HFF-Myc (cell line): Measurements from ENCODE around the gene CNTNAP4.

Source experiments
- DNase-seq: peaks from one replicate; pipeline ENCODE4 v3.0.0-alpha.2; 2011; ENCODE audit warnings: low read depth; ENCODE audit errors: extremely low read depth
- H3K4me3 ChIP-seq: replicated peaks from 2 replicates; pipeline ENCODE4 v1.5.1; 2011; ENCODE audit warnings: low read depth, mild to moderate bottlenecking, control low read depth, low read length
- TF ChIP-seq, protein P1 (sequence below): IDR thresholded peaks from 2 replicates; pipeline ENCODE4 v1.5.1; 2012; ENCODE audit warnings: mild to moderate bottlenecking, low read depth, low read length, control low read depth; ENCODE audit errors: missing control alignments

CNTNAP4 gene

GRCh38 chr16:76297941-76298340 is 20.7 kb downstream of the CNTNAP4 start:
- no peak overlapping the region for H3K4me3 ChIP-seq
- TF ChIP-seq, protein P1, sequence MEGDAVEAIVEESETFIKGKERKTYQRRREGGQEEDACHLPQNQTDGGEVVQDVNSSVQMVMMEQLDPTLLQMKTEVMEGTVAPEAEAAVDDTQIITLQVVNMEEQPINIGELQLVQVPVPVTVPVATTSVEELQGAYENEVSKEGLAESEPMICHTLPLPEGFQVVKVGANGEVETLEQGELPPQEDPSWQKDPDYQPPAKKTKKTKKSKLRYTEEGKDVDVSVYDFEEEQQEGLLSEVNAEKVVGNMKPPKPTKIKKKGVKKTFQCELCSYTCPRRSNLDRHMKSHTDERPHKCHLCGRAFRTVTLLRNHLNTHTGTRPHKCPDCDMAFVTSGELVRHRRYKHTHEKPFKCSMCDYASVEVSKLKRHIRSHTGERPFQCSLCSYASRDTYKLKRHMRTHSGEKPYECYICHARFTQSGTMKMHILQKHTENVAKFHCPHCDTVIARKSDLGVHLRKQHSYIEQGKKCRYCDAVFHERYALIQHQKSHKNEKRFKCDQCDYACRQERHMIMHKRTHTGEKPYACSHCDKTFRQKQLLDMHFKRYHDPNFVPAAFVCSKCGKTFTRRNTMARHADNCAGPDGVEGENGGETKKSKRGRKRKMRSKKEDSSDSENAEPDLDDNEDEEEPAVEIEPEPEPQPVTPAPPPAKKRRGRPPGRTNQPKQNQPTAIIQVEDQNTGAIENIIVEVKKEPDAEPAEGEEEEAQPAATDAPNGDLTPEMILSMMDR: no peak
- DNase-seq: no peak

DNA sequence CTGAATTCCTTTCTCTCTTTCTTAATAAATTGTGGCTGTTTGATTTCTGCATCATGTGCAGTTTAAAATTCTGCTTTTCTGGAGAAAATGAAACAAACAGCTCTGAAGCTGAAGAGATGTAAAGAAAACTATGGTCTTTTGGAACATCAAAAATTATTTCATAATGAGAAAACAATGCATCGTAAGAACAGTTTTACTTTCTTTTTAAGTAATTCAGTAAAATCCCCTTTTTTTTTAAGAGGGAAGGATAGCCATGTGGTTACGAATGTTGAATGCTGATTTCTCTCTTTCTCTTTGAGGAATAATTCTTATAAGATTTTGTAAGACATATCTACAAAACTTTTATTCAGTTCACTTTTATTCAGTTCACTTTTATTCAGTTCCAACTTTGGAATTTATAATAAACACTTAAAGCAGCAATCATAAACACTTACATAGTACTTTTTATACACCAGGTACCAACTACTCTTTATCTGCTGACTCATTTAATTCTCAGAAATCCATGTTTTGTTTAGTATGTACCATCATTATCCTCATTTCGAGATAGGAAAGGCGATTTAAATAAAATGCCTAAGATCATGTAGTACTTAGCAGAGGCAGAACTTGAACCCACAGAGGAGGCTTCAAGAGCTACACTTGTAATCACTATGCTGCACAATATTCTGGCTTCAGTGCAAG is 26.6 kb downstream of the CNTNAP4 start:
- TF ChIP-seq, protein P1: no peak
- DNase-seq: no peak
- H3K4me3 ChIP-seq: no peak overlapping the region

- H3K4me3 ChIP-seq: no peak overlapping the region
- no peak for DNase-seq
- TF ChIP-seq, protein P1: no peak
These were observed 32.6 kb downstream of the CNTNAP4 start for GRCh38 chr16:76309639-76310335.

DNA sequence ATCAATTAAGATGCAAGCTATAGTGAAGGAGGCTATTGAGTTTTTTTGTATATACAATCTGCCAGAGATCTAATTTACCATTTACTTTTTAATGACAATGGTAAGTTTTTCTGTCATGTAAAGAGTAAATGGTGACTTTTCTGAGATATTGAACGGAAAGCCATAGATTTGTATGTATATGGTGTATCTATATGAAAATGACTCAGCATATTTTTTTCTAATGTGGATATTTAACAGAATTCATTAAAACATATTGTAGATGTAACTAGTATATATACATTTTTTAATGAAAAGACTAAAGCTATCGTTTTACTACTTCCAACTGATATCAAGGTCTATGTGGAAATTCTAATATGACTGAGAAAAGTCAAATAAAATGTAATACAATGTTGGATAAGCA is 34.1 kb downstream of the CNTNAP4 start:
- DNase-seq: no peak
- TF ChIP-seq, protein P1: no peak

DNA sequence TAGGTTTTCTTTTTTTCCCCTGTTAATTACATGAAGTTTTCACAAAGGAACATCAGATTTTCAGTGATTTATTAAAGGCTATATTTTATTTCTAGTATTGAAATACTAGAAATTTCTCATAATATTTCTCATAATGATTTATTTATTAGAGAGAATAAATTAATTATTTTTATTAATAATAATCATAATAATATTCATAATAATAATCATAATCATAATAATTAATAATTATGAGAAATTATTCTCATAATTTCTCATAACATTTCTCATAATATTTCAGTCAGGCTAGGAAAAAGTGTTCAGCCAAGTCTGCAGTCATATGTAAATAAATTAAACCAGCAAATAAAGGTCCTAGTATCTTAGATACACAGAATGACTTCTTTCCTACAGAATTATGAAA is 41.4 kb downstream of the CNTNAP4 start:
- TF ChIP-seq, protein P1: no peak

More for the DNA sequence above, 34.1 kb downstream of the CNTNAP4 start:
- H3K4me3 ChIP-seq: no peak overlapping the region

GRCh38 chr16:76329106-76329505 is 51.9 kb downstream of the CNTNAP4 start:
- no peak overlapping the region for H3K4me3 ChIP-seq
- no peak for DNase-seq
- TF ChIP-seq, protein P1: no peak

More for the DNA sequence above, 41.4 kb downstream of the CNTNAP4 start:
- no peak overlapping the region for H3K4me3 ChIP-seq
- DNase-seq: no peak
